NCI-H69 (cell line): ENCODE results near the gene SNHG17.
"Not testable (repeated sequence)": the region's sequence is repeated elsewhere in the genome, so short reads cannot be mapped to it uniquely, and the experiment has no call there.

Experiments used
- DNase-seq: peaks from one replicate; lab custom pipeline; 2025; lab: John Stamatoyannopoulos, UW

SNHG17 gene

DNA sequence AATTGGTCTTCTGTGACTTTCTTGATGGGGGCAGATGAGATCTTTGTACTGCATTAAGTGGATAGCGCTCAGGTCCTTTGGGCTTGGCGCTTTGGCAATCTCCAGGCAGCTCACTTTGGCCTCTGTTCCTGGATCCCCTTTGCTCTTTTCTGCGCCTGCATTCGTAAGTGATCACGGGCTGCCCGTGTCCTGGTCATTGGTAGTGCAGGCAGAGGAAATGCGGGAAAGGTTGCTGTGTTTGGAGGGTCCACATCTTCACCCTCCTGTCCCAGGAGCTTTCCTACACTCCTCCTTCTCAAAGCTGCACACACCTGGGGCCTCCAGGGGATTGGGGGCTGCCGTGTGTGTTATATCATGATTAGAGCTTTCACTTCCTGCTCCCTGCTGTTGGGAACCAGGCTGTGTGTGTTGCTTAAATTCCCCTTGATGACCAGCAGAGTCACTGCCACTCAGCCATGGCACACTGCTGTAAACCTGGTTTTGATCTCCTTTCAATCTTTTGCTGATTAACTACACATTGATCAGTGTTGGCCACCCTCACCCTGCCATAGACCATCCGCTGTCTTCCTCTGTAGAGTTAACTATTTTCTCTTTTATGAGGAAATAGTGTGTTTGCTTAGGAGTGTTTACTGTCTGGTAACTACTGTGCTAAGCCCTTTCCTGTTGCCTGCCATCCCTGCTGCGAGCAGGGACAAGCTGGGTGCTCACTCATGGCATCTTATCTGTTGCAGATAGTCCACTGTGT lies 13.0 kb upstream of the SNHG17 start:
- peak; percentile 58 for DNase-seq

DNA sequence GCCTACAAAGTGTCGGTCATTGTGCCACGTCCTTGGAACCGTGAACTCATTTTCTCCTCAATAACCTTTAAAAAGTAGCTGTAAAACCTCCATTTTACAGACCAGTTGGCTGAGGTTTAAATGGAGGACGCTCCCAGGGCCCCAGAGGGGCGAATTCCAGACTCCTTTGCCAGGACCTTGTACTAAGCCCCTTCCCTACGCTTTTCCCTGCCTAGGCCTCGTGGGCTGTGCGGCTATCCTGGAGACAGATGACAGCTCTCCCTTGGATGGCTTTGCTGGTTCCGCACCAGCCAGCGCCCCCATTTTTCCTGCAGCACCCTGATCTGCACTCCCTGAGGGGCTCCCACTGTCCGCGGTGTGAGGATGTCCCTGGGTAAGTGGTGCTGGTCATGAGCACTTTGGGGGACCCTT lies 12.1 kb upstream of the SNHG17 start:
- DNase-seq = no peak

DNA sequence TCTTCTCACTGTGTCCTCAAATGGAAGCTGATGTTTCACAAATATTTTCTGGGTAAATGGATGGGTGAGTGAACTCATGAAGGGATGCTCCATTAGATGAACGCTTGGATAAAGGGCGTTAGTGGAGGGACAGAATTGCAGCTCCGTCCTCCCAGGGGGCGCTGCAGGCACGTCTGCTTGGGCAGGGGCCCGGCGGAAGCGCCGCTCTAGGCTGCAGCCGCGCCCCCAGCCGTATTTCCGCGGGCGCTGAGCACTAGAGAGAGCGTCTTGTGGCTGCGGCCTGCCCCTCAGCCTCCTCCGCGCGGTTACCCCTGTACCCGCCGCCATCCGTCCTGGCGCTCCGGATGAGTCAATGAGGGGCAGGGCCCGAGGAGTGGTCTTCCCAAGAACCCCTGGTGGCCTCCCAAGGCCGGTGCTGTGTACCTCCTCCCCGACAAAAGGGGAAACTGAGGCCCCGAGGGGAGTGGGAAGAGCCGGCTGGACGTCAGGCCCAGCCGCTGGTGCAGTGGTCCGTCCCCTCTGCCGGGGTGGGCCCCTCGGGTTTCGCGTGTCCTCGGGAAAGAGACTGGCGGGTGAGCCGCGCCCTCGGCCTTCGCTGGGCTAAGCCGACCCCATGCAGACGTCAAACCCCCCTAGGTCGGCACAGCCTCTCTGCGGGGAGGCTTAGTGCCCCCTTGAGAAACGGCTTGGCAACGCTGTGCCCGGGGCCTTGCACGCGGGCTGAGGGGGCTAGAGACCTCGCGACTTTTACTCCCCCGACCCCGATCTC lies 11.5 kb upstream of the SNHG17 start:
- DNase-seq = peak; percentile 92

DNA sequence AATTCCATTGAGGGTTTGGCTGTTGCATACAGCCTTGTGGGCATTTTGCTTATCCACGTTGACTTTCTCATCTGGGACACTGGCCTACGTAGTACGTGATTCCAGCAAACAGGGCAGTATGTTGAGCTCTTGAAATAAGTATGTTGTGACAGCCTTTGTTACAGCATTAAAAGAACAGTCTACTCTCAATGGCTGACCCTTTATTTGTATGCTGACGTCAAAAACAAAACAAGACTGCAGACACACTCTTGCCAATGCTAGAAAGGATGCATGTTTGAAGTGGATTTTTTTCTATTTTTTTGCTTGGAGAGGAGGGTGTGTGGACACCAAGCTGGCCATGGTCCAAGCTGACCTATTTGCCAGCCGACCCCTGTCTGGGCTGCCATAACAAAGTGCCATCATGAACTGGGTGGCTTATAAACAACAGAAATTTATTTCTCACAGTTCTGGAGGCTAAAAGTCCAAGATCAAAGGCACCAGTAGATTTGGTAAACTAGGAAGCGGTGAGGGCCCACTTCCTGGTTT lies 10.8 kb upstream of the SNHG17 start:
- no peak for DNase-seq

DNA sequence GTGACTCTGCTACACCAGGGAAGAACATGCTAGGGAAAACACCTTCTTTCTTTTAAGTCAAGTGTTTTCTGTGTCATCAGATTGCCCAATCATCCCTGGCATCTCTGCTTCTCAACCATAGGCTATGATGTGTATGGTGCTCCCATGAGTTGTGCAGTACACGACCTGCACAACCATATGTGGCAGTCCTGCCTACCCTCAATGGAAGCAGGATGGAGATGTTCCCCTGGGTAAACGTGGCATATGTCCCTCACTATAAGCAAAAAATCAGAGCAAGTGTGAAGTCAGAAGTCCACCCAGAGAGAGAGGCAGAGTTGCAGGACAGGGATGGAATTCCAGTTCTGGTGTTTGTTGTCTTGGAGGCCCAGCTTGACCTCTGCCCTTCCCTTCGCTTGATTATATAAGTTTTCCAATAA lies 10.3 kb upstream of the SNHG17 start:
- DNase-seq = no peak

DNA sequence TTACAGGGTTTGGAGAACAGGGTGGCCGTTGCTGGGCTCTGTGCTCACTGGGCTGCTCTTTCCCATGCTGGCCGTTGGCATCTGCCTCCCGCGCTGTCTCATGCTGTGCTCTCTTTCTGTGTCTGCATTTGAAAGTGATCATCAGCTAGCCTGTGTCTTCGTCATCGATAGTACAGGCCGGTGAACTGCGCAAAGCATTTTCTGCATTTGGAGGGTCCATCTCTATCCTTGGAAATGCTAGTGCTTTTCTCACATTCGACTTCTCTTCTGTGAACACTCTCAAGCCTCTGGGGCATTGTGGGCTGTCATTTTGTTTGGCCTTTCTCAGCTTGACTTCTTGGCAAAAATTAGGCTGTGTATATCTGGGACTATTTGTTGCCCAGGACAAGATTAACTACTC lies 6.8 kb upstream of the SNHG17 start:
- DNase-seq = no peak

DNA sequence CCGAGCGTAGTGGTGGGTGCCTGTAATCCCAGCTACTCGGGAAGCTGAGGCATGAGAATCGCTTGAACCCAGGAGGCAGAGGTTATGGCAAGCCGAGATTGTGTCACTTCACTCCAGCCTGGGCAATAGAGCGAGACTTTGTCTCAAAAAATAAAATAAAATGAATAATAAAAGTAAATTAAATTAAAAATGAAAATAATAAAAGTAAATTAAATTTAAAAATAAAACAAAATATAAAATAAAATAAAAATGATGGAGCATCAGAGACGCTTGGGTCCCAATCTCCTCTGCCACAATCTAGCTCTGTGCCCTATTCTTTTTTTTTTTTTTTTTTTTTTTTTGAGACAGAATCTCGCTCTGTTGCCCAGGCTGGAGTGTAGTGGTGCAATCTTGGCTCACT lies 6.0 kb upstream of the SNHG17 start:
- DNase-seq = not testable (repeated sequence)

DNA sequence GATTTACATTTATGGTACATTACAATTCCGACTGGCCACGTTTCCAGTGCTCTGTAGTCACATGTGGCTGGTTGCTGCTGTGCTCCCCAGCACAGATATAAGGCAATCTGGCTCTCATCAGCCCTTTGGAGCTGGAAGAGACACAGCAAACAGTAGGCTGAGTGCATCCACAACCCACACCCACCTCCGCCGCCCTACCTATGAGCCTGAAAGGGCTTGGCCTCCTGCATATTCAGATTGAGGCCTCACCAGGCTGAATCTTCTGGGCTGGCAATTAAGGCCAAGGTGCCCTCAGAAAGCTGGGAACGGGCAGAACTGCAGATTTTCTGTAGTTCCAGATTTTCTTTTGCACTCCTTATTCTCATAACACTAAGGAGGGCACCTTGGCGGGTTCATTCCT lies 2.7 kb upstream of the SNHG17 start:
- DNase-seq = no peak

DNA sequence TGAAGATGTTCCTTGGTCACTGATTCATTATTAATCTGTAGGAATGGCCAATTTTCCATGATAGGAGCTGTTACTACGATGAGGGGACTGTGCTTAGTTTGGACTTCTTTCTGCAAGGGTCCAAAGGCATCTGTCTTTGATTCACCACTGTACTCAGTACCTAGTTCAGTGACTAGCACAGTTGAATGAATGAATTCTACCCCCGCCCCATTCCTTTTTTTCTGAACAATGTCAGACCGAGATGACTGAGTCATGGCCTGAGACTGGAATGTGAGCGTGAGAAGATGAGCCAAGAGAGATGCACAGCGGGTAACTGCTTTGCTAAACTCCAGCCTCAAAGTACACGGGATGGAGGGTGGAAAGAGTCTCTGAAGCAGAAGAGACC lies 419 bp upstream of the SNHG17 start:
- no peak for DNase-seq

DNA sequence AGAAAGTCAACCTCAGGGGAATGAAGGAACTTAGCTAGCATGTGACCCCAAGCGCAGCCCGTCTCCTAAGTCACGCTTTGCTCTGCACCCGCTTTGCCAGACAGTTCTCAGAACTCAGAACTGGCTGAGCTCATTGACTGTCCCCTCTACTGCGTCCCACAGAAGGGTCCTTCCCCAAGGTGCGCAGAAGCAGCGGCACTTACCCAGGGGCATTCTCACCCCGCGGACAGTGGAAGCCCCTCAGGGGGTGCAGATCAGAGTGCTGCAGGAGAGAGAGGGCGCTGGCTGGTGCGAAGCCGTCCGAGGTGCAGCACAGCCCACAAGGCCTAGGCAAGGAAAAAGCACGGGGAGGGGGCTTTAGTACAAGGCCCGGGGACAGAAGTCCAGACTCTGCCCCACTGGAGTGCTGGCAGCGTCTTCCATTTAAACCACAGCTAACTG lies 807 bp downstream of the SNHG17 start:
- DNase-seq = no peak

DNA sequence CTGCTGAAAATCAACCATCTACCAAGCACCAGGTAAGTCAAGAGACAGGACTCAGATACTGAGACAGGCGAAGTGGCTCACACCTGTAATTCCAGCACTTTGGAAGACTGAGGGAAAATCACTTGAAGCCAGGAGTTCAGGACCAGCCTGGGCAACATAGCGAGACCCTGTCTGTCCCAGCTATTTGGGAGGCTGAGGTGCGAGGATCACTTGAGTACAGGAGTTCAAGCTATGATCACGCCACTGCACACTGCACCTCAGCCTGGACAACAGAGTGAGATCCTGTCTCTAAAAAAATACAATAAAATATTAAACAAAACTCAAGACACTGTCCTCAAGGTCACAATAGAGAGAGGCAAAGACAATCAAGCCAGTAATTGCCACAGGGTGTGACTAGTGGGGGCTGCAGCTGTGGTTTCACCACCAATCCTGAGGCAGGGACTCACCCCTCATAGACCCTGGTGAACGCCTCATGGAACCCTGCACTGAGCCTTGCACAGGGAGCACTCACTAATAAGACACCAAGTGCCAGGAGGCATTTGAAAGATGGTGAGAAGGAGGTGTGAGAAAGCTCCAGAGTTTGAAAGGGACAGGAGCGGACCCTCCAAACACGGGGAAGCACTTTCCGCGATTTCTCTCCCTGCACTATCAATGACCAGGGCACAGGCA lies 1.7 kb downstream of the SNHG17 start:
- no peak for DNase-seq

DNA sequence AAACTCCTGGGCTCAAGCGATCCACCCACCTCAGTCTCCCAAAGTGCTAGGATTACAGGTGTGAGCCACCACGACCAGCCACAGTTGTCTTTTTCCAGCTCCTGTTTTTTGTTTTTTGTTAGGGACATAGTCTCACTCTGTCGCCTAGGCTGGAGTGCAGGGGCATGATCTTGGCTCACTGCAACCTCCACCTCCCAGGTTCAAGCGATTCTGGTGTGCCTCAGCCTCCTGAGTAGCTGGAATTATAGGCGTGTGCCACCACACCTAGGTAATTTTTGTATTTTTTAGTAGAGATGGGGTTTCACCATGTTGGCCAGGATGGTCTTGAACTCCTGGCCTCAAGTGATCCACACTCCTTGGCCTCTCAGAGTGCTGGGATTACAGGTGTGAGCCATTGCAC lies 2.3 kb downstream of the SNHG17 start:
- DNase-seq = not testable (repeated sequence)

DNA sequence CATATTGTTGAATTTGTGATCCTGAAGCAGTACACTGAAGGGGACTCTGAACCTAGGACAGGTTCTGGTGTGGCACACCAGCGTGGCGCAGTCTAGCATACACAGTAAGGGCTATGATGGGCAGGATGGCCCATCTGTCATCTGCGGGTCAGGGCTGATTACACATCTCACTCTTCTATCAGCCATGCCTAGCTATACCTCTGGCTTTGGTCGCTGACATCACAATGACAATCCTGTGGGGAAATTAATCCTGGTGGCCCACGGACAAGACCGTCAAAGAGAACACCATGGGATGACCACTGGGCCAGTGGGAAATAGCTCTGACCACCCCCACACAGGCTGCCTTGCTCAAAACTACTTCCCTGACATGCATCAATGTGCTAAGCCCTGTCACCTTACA lies 2.8 kb downstream of the SNHG17 start:
- no peak for DNase-seq

DNA sequence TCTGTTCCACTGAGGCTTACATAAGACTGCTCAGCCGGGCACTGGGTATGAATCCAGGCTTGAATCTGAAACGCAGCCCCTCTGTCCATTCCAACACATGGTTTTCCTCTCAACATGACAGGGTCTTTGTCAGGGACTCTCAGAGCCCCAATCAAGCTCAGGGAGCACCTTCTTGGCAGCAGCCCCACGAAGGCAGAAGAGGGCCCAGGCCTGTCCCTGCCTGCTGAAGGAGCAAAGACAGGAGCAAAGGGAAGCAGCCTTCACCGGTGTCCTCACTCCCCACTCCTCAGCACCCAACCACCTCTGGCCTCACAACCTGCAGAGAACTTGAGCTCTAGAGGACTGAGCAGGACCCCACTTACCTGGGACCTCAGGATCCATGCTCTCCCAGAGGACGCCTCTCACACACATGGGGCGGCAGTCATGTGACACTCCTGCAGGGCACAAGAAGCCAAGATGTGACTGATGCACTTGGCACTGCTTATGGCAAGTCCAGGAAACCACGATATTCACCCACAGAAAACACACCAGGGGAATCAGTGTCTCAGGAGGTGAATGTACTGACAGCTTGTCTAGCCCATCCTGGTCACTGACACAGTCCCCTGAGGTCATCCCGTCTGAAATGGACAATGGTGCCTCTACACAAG lies 4.3 kb downstream of the SNHG17 start:
- no peak for DNase-seq

DNA sequence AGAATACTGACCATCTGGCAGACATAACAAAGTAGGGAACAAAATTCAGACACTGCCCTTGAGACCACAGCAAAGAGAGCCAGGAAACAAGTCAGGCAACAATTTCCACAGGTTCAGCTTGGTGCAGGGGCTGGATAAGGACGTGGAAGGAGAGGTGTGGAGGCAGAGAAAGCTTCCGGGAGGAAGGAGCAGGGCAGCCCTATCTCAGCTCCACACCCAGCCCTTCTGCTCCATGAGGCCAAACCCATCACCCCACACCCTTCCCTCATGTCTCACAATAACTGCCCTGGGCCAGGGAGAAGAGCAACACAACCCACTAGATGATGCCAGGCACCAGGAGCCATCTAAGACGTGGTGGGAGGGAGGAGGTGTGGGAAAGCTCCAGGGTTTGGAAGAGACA lies 5.8 kb downstream of the SNHG17 start:
- no peak for DNase-seq

DNA sequence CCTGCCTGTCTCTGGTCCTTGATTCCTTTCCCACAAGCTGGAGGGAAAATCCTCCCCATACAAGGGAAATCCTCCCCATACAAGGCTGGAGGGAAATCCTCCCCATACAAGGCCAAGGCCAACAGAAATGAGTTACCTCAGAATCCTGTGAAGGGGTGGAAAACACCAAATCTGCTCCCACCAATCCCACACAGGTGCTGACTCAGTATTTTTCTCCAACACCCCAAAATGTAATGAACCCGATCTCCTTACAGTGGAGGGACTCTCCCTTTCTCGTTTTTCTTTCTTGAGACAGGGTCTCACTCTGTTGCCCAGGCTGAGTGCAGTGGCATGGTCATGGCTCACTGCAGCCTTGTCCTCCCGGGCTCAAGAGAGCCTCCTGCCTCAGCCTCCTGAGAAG lies 6.3 kb downstream of the SNHG17 start:
- DNase-seq = no peak

DNA sequence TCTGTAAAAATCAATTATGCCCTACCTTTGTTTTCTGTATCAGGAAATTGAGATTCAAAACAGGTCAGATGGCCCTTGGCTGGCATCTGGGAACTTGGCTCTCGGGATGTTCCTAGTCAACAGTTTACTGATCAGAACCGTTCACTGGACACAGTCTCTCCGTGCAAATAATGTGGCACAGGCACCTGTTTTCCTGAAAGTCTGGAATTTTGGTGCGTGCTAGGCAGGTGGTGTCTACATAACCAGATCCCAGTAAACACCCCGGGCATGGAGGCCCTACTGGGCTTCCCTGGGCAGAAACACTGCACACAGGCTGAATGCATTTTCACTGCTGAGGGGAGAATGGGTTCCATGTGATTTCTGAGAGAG lies 7.5 kb downstream of the SNHG17 start:
- no peak for DNase-seq

DNA sequence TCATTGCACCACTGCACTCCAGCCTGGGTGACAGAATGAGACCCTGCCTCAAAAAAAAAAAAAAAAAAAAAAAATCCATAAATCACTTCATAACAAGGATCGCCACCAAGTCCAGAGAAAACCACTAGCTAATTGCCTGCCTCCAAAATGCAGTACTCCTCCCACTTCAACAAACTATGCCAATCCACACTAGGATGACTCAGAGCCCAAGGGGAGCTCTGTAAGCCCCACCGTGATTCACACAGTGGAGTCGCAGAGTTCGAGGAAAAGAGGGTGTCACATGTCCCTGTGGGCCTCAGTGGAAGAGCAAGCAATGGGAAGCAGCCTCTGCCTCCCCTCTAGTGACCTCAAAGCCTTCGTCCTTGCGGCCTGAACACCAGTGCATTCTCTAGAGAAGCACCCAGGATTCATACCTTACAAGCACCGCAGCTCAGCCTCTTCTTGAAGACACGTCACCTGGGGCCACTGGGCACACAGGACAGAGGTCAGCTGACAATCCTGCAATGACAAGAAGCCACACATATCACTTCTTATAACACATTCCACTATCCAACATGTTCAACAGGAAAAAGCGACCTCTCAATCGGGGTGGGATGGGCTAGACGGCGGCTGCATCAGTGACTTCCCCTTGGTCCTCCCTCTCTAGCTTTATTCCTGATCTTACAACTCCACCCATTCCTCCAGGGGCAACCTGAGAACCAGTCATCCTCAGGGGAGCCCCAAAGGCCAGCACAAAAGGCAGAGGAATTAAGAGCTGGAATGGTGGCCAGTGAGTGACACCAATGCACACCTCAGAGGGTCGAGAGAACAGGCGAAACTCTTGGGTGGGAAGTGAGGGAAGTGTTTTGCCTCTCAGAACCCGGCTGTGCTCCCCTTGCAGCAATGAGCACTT lies 8.9 kb downstream of the SNHG17 start:
- no peak for DNase-seq

DNA sequence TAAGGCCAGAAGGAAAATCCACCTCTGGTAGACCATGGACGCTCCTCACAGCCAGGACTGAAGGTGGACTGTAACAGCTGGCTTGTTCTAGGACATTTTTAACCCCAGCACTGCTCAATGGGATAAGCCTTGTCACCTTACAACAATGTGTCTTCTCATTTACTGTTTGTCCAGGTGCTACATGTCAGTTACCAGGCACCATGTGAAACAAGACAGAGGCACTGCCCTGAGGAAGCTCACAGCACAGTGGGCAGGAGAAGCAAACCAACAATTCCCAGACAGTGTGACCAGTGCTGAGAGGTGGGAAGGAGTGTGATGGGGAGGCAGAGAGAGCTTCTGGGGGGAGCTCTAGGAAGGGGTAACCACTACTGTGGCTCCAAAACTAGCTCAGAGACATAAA lies 10.7 kb downstream of the SNHG17 start:
- no peak for DNase-seq

DNA sequence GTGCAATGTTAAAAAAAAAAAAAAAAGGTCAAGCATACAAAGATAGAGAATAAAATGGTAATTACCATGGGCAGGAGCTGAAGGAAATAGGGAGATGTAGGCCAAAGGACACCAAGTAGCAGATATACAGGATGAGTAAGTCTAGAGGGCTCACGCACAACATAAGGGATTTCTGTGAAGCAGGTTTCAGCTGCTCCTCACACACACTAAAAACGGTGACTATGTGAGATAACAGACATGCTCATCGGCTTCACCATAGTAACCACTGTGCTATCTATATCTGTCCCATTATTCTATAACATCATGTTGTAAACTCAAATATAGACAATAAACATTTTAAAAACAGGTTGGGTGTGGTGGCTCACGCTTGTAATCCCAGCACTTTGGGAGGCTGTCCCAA lies 11.6 kb downstream of the SNHG17 start:
- DNase-seq = no peak

DNA sequence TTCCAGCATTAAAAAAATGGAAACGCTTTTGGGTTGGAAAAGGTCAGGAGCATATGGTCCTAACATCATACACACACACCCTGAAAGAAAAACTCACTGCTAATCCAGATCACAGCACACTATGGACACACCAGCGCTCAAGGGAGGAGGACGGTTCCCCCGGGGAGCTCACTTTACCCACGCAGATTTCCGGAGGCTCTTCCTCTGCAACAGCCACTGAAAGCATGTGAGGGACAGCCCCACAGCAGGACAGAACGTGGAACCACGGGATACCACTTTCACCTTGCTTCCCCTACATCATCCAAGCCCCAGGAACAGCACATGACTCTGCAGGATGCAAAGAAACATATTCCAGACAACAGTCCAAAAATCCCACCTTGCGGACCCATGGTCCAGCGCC lies 13.2 kb downstream of the SNHG17 start:
- DNase-seq = no peak
